22Rv1 (cell line): ENCODE results near the gene TRAF1.

Source experiments
- H3K27ac ChIP-seq: fragments of 450-650 bp; 2 replicates; pipeline ENCODE4 v1.5.1; 2017
- CTCF ChIP-seq: fragments of 450-650 bp; IDR thresholded peaks from 2 replicates; pipeline ENCODE4 v1.5.1; 2017; ENCODE audit warnings: mild to moderate bottlenecking
- ZFX ChIP-seq: fragments of 450-650 bp; IDR thresholded peaks from 2 replicates; pipeline ENCODE4 v1.6.1; 2017; ENCODE audit warnings: antibody characterized with exemption, borderline replicate concordance

TRAF1 gene

GRCh38 chr9:120879446-120879845, 47.1 kb downstream of the TRAF1 start:
- TF ChIP-seq CTCF: no peak
- no peak for TF ChIP-seq ZFX
- H3K27ac ChIP-seq: no peak overlapping the region

DNA sequence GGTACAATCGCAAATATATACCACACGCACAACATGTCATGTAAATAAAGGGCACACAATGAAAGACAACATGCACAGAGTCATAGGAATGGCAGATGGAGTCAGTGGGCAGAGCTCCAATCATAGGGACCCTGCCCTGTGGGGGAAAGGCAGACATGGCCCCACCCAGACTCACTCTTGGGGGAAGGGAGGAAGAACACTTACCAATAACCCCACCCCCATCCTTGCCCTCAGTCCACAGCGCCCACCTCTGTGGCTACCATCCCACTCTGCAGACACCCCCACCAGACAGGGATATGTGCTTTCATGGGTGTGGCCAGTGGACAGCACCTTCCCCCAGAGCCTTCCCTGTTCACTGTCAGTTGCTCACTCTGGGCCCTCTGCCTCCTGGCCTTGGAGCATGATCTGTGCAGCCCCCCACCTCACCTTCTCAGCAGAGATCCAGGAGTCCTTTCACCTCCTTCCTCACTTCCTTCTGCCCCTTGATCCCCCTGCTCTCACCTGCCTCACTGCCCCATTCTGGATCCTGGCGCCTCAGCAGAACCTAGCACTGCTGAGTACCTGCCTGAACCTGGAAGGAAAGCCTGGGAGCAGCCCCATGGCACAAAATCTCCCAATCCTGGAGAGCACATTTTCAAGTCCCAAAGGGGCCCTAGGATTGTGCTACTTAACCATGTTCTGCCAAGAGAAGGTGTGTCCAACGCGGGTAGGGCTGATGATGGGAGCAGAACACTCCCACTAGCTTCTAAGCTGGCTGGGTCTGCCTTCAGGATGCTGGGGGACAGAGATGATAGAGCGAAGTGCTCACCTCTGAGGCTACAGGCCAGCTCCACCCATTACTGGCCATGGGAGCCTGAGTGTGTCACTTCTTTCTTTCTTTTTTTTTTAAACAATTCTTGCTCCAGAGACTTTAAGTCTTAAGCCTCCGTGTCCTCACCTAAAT, 48.1 kb downstream of the TRAF1 start:
- TF ChIP-seq ZFX (no peak), CTCF (no peak)
- H3K27ac ChIP-seq: peak overlapping the region; percentile 58

DNA sequence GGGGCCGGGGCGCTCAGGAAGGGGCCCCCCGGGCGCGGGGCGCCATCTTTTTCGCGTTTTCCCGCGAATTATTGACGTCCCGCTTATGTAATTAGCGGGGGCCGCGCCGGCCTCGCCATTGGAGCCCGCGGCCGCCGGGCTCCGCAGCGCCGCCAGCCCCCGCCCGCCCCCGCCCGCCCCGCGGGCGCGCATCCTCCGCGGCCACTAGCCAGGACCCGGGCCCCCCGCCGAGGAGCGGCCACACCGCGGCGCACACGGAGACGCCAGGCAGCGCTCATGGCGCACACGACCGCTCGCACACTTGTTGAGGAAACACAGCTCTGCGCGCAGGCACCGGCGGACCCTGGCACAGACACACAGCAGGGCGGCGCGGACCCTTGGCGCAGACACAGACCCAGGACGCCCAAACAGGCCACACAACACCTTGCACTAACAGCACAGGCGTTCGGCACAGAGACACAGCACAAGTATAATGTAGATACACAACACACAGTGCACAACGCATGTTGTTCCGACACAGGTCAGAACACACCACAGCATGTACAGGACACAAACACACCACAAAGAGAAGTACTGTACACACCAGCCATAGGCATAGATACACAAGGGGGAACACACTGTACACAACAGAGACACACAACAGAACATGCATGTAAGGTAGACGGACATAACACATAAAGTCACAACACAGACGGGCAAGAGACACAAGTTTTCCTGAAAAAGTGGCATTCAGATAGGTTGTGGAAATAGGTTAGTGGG, 49.1 kb downstream of the TRAF1 start:
- TF ChIP-seq CTCF: peak; percentile 42
- no peak for TF ChIP-seq ZFX
- H3K27ac ChIP-seq: peak overlapping the region; percentile 58

- TF ChIP-seq ZFX: no peak
- TF ChIP-seq CTCF: no peak
- peak within 1 kb of the TSS; percentile 58 for H3K27ac ChIP-seq
These were observed 49.8 kb downstream of the TRAF1 start, which contains the start of gene PHF19 for GRCh38 chr9:120876842-120877240. PHF19 (minus strand) TSS chr9:120877188; CDS start chr9:120874741, 2,447 bp downstream.

GRCh38 chr9:120875954-120876841, 50.4 kb downstream of the TRAF1 start:
- peak overlapping the region; percentile 58 for H3K27ac ChIP-seq
- TF ChIP-seq ZFX: no peak
- TF ChIP-seq CTCF: no peak

DNA sequence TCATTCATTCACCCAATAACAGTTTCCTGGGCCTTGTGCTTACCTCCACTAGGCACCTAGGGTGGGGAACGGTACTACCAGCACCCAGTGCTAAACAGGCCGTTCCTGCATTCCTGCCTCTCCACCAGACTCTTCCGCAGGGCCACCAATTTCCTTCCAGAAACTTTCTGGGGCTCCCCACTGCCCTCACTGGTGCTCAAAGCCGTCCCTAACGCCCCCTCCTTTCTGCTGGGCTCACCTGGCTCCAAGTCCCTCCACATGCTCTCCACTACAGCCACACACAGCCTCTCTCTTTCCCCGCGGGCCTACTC, 51.0 kb downstream of the TRAF1 start:
- TF ChIP-seq ZFX: no peak
- TF ChIP-seq CTCF: no peak
- H3K27ac ChIP-seq: peak overlapping the region; percentile 58
